SK-N-SH (cell line): ENCODE results near the gene MARK3. TPM values are rescaled to one million over a fixed set of nuclear protein-coding genes. Genes with fewer than 3 reads are reported as not detected.

ENCODE experiments used
- CTCF ChIA-PET: fragments of 300-600, 350-600 bp; formaldehyde crosslinking; extraction: SDS; loops from one replicate; lab custom pipeline; 2021; lab: Yijun Ruan, JAX
- POLR2A ChIA-PET: fragments of 350-600 bp; sonication (Branson Sonifier 250); formaldehyde crosslinking; extraction: SDS; loops from one replicate; lab custom pipeline; 2020; ENCODE audit warnings: antibody characterized with exemption, inconsistent platforms; lab: Yijun Ruan, JAX
- DNase-seq: peaks from one replicate; pipeline ENCODE4 v3.0.0; 2012
- H2AFZ ChIP-seq: fragments of 200-600 bp; sonication (generic); 2 replicates; pipeline ENCODE4 v1.8.1; 2016; ENCODE audit warnings: antibody characterized with exemption, mild to moderate bottlenecking, low read depth
- H3F3A ChIP-seq: fragments of 200-600 bp; sonication (generic); replicated peaks from 2 replicates; pipeline ENCODE3; 2016; ENCODE audit warnings: antibody characterized with exemption, mild to moderate bottlenecking; ENCODE audit not compliant: insufficient read depth
- H3K27ac ChIP-seq, 2 experiments: fragments of 200-500 bp in 1 of 2; fragments of 200-600 bp in 1 of 2; sonication (Bioruptor generic) in 1 of 2; sonication (generic), shearing (Covaris generic) in 1 of 2; 2 replicates each; pipeline versions ENCODE4 v1.5.1 to v1.6.1; 2014 to 2016; ENCODE audit warnings: low read depth in 2 of 2, inconsistent platforms in 1 of 2, low read length in 1 of 2, mild to moderate bottlenecking in 1 of 2, mixed read lengths in 1 of 2
- H3K27me3 ChIP-seq: fragments of 200-600 bp; sonication (generic), shearing (Covaris generic); 2 replicates; pipeline ENCODE4 v1.6.1; 2016; ENCODE audit warnings: mixed run types; ENCODE audit not compliant: insufficient read depth
- H3K36me3 ChIP-seq, 2 experiments: fragments of 200-500 bp in 1 of 2; fragments of 200-600 bp in 1 of 2; sonication (Bioruptor generic) in 1 of 2; sonication (generic) in 1 of 2; replicated peaks in 1 of 2; 2 replicates each; pipeline versions ENCODE3 to v1.5.1; 2014 to 2016; ENCODE audit warnings: low read length in 1 of 2, mild to moderate bottlenecking in 1 of 2; ENCODE audit not compliant: insufficient read depth in 2 of 2, control insufficient read depth in 1 of 2
- H3K4me1 ChIP-seq, 2 experiments: fragments of 200-500 bp in 1 of 2; fragments of 200-600 bp in 1 of 2; sonication (Bioruptor generic) in 1 of 2; sonication (generic), shearing (Covaris generic) in 1 of 2; 2 replicates each; pipeline versions ENCODE4 v1.5.1 to v1.6.1; 2014 to 2016; ENCODE audit warnings: low read depth in 1 of 2, low read length in 1 of 2, mixed run types in 1 of 2; ENCODE audit not compliant: insufficient read depth in 2 of 2, control insufficient read depth in 1 of 2
- H3K4me2 ChIP-seq: fragments of 200-600 bp; sonication (generic), shearing (Covaris generic); 2 replicates; pipeline ENCODE4 v1.6.1; 2017; ENCODE audit warnings: mixed run types
- H3K4me3 ChIP-seq, 2 experiments: fragments of 200-500 bp in 1 of 2; fragments of 200-600 bp in 1 of 2; sonication (Bioruptor generic) in 1 of 2; sonication (generic), shearing (Covaris generic) in 1 of 2; 2 replicates each; pipeline versions ENCODE4 v1.5.1 to v1.8.1; 2014 to 2016; ENCODE audit warnings: low read depth in 2 of 2, inconsistent platforms in 1 of 2, low read length in 1 of 2, mild to moderate bottlenecking in 1 of 2, mixed read lengths in 1 of 2, moderate library complexity in 1 of 2
- H3K79me2 ChIP-seq: fragments of 200-600 bp; sonication (generic); 2 replicates; pipeline ENCODE4 v1.8.1; 2017; ENCODE audit warnings: mild to moderate bottlenecking; ENCODE audit not compliant: insufficient read depth
- H3K9ac ChIP-seq: fragments of 200-600 bp; sonication (generic); 2 replicates; pipeline ENCODE4 v1.6.1; 2017; ENCODE audit warnings: mixed run types
- H3K9me2 ChIP-seq: fragments of 200-600 bp; sonication (generic); 2 replicates; pipeline ENCODE4 v1.6.1; 2017; ENCODE audit warnings: mixed run types
- H3K9me3 ChIP-seq: fragments of 200-600 bp; sonication (generic); 2 replicates; pipeline ENCODE4 v1.6.1; 2017; ENCODE audit warnings: mixed run types, mild to moderate bottlenecking, moderate library complexity
- H4K20me1 ChIP-seq: fragments of 200-600 bp; sonication (generic); 2 replicates; pipeline ENCODE4 v1.6.1; 2017; ENCODE audit warnings: mild to moderate bottlenecking, mixed run types; ENCODE audit not compliant: insufficient read depth
- CHD2 ChIP-seq: fragments of 150-350 bp; IDR thresholded peaks from 2 replicates; pipeline ENCODE4 v1.6.1; 2018; ENCODE audit warnings: low read length; ENCODE audit not compliant: partially characterized antibody
- ELF1 ChIP-seq: IDR thresholded peaks from 2 replicates; pipeline ENCODE4 v1.4.0; 2012
- EP300 ChIP-seq, 2 experiments: IDR thresholded peaks; 2 replicates each; pipeline versions ENCODE4 v1.4.0 to v1.6.1; 2012; ENCODE audit warnings: borderline replicate concordance in 1 of 2, low read depth in 1 of 2, low read length in 1 of 2
- EZH2phosphoT487 ChIP-seq: fragments of 200-600 bp; sonication (generic); IDR thresholded peaks from 2 replicates; pipeline ENCODE4 v1.6.1; 2017; ENCODE audit warnings: low read depth, mixed run types, mild to moderate bottlenecking, antibody characterized with exemption, moderate library complexity, borderline replicate concordance
- FOXJ3 ChIP-seq: sonication (generic); formaldehyde crosslinking; IDR thresholded peaks from 2 replicates; pipeline ENCODE4 v1.5.1; 2020; ENCODE audit warnings: mild to moderate bottlenecking, missing genetic modification reagents
- FOXM1 ChIP-seq: IDR thresholded peaks from 2 replicates; pipeline ENCODE4 v1.4.0; 2012; ENCODE audit warnings: low read depth, mild to moderate bottlenecking
- GABPA ChIP-seq: IDR thresholded peaks from 2 replicates; pipeline ENCODE4 v1.4.0; 2012; ENCODE audit warnings: low read depth, mild to moderate bottlenecking
- IRF3 ChIP-seq: fragments of 150-350 bp; IDR thresholded peaks from 2 replicates; pipeline ENCODE4 v1.6.1; 2016; ENCODE audit warnings: mild to moderate bottlenecking, low read depth, low read length
- JUND ChIP-seq: IDR thresholded peaks from 2 replicates; pipeline ENCODE4 v1.4.0; 2012
- NFIC ChIP-seq: IDR thresholded peaks from 2 replicates; pipeline ENCODE4 v1.4.0; 2012; ENCODE audit warnings: borderline replicate concordance
- NRF1 ChIP-seq: IDR thresholded peaks from 2 replicates; pipeline ENCODE4 v1.6.1; 2012; ENCODE audit warnings: low read depth, mild to moderate bottlenecking, low read length
- PBX3 ChIP-seq: IDR thresholded peaks from 2 replicates; pipeline ENCODE4; 2012
- RAD21 ChIP-seq: IDR thresholded peaks from 2 replicates; pipeline ENCODE4 v1.6.1; 2012; ENCODE audit warnings: mild to moderate bottlenecking, low read length
- RCOR1 ChIP-seq: fragments of 150-350 bp; IDR thresholded peaks from 2 replicates; pipeline ENCODE4 v1.6.1; 2017; ENCODE audit warnings: antibody characterized with exemption, low read length
- RFX5 ChIP-seq: IDR thresholded peaks from 2 replicates; pipeline ENCODE4 v1.6.1; 2012; ENCODE audit warnings: mild to moderate bottlenecking, improper control_type of control experiment, low read length
- RXRA ChIP-seq: IDR thresholded peaks from 2 replicates; pipeline ENCODE4 v1.4.0; 2012; ENCODE audit warnings: low read depth, mild to moderate bottlenecking, borderline replicate concordance
- SMC3 ChIP-seq: IDR thresholded peaks from 2 replicates; pipeline ENCODE4 v1.6.1; 2012; ENCODE audit warnings: low read depth, low read length, improper control_type of control experiment
- TAF1 ChIP-seq: IDR thresholded peaks from 2 replicates; pipeline ENCODE4 v1.6.1; 2012; ENCODE audit warnings: low read depth, mild to moderate bottlenecking, low read length, moderate library complexity, borderline replicate concordance
- ZBTB33 ChIP-seq: IDR thresholded peaks from 2 replicates; pipeline ENCODE4 v1.4.0; 2012; ENCODE audit warnings: low read depth, borderline replicate concordance
- WGBS: methylation state at CpG from one replicate; pipeline ENCODE4 v1.1.6; 2017; ENCODE audit warnings: low lambda C conversion rate; 5-methylcytosine and 5-hydroxymethylcytosine counted together
- polyA plus RNA-seq, 3 experiments: library from polyadenylated mRNA; depleted of rRNA; stranded (reverse); fragments of >200 nt; gene quantifications; 2 replicates each; pipeline ENCODE4 v1.2.3, GENCODE V29; 2012

MARK3 gene
- polyA plus RNA-seq, 1 of the 3 experiments (the other 2 are of a cell fraction): 73.4 TPM

- no peaks in the 10 kb centered on the region for H3K9me2 ChIP-seq
- POLR2A ChIA-PET: interaction anchor here (0.6 kb wide), 1 partner anchor 8 kb away, joined by 3 read pairs; no protein-coding TSS in a partner anchor
- peaks cover 16% of the 10 kb centered on the region for H3F3A ChIP-seq
- TF ChIP-seq FOXM1: no peak
- no peak for TF ChIP-seq RCOR1
- TF ChIP-seq CHD2: no peak
- TF ChIP-seq EP300 (IDR thresholded peaks at IDR 0.05; ENCODE audit: borderline replicate concordance in 1 of 2, low read depth in 1 of 2, low read length in 1 of 2): no peak
- no peak for TF ChIP-seq ELF1
- TF ChIP-seq IRF3: no peak
- no peak for TF ChIP-seq SMC3
- TF ChIP-seq EZH2phosphoT487: no peak
- TF ChIP-seq PBX3: no peak
- no peak for TF ChIP-seq RXRA
- TF ChIP-seq FOXJ3: no peak
- TF ChIP-seq RFX5: no peak
- no peak overlapping the region for H3K27ac ChIP-seq
- H3K4me3 ChIP-seq: no peak overlapping the region
- peaks cover 29% of the 10 kb centered on the region for H4K20me1 ChIP-seq
- peaks cover 2 to 7% of the 10 kb centered on the region in 2 experiments; a peak in 3 of 4 replicates for H3K4me1 ChIP-seq
- H2AFZ ChIP-seq: no peak overlapping the region
- H3K36me3 ChIP-seq: peaks cover 4 to 14% of the 10 kb centered on the region in 2 experiments
- no peak for DNase-seq
- H3K9me3 ChIP-seq: no peaks in the 10 kb centered on the region
- no peaks in the 10 kb centered on the region for H3K27me3 ChIP-seq
- WGBS: 91% methylated on average over 2 of the region's 2 CpGs
- CTCF ChIA-PET: interaction anchor here (1.1 to 2.3 kb wide), 5 partner anchors 10 to 69 kb away, joined by 3 to 6 read pairs (median 4); no protein-coding TSS in a partner anchor
- H3K4me2 ChIP-seq: no peak overlapping the region
- no peak overlapping the region for H3K9ac ChIP-seq
- H3K79me2 ChIP-seq: peaks cover 90% of the 10 kb centered on the region
These were observed 65.2 kb downstream of the MARK3 start for GRCh38 chr14:103450416-103450815.

- Histone ChIP-seq H3K4me2 (no peak overlapping the region), H3K4me1 (peaks cover 0 to 10% of the 10 kb centered on the region in 2 experiments; a peak in 2 of 4 replicates)
- TF ChIP-seq TAF1 (no peak), RXRA (no peak), GABPA (no peak), ELF1 (no peak), NFIC (no peak), JUND (no peak), ZBTB33 (no peak), FOXJ3 (no peak), RAD21 (no peak), IRF3 (no peak), NRF1 (no peak)
- TF ChIP-seq, all 33 proteins: peak for 0
- H3F3A ChIP-seq: peaks cover 21% of the 10 kb centered on the region
- H3K27ac ChIP-seq: no peak overlapping the region
- DNase-seq: no peak
- no peak overlapping the region for H3K9ac ChIP-seq
- peaks cover 9 to 20% of the 10 kb centered on the region in 2 experiments for H3K36me3 ChIP-seq
- ChIA-PET CTCF (interaction anchor here (1.4 kb wide), 1 partner anchor 61 kb away, joined by 5 read pairs; no protein-coding TSS in a partner anchor), POLR2A (no interaction called here)
- no peak overlapping the region for H3K4me3 ChIP-seq
- H3K9me2 ChIP-seq: no peaks in the 10 kb centered on the region
- no peak overlapping the region for H2AFZ ChIP-seq
- H3K27me3 ChIP-seq: no peaks in the 10 kb centered on the region
- no peaks in the 10 kb centered on the region for H3K9me3 ChIP-seq
- H3K79me2 ChIP-seq: peaks cover 90% of the 10 kb centered on the region
- H4K20me1 ChIP-seq: peaks cover 19% of the 10 kb centered on the region
These were observed 66.2 kb downstream of the MARK3 start for GRCh38 chr14:103451401-103451800.
